DMS79 (cell line): ENCODE data around the gene ATP8B3.
A peak's percentile ranks its signal among the peaks of the same experiment; 100 is the strongest.

ENCODE experiments used
- DNase-seq: peaks from one replicate; lab custom pipeline; 2025; lab: John Stamatoyannopoulos, UW

ATP8B3 gene

DNA sequence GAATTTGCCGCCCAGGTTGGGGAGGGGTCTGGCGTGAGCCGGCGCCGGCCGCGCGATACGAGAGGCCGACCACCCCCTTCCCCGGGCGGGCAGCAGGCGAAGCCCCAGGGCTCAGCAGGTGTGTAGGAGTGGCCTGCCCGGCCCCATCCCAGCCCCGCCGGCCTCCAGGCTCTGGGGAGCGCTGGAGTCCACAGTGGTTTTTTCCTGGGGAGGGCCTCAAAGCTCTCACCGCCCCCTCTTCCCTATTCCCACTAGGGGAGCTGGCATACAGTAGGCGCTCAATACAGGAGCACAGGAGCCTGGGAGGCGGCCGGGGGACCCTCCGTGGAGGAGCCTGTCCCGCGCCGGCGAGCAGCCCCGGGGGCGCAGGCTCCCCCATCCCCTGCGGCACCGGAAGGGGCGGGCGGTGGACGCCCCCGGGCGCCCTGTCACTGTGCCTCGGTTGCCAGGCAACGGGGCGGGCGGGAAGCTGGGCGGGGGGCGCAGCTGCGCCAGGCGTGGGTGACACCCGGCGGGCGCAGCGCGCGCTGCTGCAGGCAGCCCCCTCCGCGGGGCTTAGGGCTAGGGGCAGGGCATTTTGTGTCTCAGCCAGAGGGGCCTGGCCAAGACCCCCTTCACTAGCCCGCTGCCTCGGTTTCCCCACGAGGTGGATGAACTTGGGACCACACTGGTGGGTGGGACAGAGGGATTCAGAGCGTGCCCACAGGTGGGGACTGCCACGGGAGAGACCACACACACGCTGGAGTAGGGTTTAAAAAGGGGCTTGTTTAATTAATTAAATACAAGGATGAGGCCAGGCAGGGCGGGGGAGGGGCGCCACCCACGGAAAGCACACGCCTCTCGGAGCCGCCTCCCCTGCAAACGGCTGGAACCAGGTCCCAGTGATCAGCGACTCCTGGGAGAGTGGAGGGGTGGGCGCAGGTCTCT is 39.8 kb upstream of the ATP8B3 start:
- no peak for DNase-seq

DNA sequence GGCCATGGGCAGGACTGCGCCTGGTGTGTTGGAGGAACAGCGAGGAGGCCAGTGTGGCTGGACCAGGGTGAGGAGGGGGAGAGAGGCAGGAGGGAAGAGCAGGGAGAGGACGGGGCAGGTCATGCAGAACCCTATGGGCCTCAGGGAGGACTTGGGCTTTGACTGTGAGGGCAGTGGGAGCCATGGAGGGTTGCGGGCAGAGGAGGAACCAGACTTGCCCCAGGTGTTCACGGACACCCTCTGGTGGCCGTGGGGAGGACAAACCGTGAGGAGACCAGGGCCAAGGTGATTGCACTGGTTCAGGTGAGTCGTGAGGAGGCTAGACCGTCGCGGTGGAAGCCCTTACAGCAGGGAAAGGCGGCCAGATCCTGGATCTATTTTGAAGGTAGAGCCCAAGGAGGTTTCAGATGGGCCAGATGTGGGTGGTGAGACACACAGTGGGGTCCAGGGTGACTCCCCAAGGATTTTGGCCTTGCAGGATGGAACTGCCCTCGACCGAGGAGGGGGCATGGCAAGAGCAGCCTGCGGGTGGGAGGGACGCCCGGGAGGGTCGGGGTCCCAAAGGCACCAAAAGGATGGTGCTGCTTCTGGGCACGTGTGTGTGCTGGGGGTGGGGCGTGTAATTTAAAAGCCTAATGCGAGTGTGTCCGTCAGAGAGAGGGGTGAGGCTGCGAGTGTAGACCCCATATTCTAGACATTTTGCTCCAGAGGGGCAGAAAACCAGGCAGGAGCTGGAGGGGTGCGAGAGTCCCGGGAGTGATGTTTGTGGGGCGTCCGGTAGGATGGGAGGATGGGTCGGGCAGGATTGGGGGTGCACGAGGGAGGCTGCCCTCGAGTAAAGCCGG is 39.0 kb upstream of the ATP8B3 start:
- DNase-seq, result no peak

DNA sequence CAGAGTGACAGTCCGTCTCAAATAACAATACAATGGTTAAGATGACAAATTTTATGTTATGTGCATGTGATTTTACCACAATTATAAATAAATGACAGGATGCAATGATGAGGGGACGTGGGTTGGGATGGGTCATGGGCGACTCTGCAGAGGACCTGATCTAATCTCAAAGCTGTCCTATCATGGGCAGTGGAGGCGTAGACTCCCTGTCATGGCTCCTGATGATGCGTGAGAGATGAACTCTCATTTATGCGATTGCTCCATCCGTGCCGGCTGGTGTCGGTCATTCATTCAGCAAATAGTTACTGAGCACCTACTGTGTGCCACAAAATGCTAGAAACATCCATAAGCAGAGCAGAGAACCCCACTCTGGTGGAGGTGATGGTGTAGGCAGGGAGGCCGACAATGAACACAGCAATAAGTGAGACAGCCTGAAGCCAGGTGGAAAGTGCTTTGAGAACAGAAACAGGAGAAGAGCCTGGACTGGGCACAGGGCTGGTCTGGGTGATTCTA is 37.9 kb upstream of the ATP8B3 start:
- DNase-seq, result no peak

DNA sequence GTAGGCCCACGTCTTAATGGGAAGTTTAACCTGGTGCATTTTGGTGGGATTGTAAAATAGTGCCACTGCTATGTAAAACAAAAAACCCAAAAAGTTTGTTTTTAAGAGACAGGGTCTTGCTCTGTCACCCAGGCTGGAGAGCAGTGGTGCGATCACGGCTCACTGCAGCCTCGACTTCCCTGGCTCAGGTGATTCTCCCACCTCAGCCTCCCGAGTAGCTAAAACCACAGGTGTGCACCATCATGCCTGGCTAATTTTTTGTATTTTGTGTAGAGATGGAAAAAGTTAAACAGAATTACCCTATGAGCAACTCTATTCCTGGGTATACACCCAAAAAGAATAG is 37.0 kb upstream of the ATP8B3 start:
- DNase-seq, result no peak

DNA sequence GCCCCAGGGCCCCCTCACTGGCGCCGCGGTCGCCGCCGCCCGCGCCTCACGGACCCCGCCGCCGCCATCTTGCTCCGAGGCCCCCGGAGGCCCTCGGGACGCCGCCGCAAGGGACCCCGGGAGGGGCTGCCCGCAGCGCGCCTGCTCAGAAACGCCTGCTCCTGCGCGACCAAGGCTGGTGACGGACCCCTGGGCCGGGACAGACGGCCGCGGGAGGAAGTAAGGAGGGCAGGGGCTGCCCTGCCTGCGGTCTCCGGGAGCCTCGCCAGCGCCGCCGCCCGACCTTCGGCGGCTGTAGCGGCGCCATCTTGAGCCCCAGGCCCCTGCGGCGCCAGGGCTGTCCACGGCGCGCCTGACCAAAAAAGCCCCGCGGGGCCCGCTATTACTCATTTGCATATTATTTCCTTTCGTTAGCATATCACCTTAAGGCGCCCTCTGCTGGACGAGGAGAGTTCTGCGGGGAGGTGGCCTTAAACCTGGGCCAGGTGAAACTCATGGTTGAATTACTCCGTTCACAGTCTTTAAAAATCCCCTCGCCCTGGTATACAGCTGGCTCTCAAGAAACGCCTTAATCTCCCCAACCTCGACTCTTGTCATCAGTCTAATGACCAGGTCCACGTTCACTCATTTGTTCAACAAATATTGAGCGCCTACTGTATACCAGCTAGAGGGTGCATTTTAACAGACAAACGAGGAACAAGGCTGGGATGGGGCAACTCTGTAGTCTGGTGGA is 36.5 kb upstream of the ATP8B3 start, which contains the start of gene REXO1:
TSS of gene REXO1 (minus strand) at position 85 of the 733 bp plus-strand sequence. CDS start 125 bp downstream, outside the sequence.
- peak; percentile 85 for DNase-seq

DNA sequence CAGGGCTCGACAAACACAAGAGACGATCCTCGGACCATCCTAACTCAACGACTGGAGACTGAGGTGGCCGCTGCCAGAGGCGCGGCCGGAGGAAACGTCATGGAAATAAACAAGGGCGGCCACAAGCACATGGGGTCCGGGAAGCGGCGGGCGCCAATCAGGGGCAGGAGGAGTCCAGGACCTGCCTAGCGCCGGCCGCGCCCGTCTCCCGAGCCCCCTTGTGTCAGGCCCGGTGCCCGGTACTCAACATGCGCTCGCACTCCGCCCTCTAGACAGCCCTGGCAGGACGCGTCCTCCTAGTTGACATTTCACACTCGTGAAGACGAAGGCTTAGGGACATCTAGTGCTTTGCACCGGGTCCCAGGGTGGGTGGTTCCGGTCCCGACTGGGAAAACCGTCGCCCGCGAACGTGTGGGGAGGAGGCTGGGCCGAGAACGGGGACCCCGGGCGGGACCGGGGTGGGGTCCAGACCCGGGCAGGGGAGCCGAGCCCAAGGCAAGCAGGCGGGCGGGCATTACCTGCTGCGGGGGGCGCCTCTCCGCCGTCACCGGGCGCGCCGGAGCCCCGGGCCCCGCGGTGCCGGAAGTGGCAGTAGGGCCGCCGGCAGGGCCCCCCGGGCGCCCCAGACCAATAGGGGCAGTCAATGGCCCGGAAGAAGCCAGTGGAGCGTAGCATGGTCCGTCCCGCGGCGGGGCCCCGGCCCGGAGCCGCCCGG is 35.8 kb upstream of the ATP8B3 start:
- DNase-seq, result no peak

DNA sequence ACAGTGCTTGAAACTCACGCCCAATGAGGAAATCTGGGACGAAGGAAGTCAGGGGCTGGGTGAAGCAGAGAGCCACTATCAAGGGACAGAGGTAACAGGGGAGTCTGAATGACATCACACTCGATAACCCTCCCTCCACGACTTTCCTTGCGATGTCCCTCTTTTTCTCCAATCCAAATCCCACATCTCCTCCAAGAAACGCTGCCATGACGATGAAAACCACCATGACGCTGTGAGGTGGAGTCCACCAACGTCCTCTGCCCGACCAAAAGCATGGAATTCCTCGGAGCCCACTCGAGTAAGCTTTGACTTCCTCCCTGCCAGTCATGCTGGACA is 35.2 kb upstream of the ATP8B3 start:
- DNase-seq, result no peak

DNA sequence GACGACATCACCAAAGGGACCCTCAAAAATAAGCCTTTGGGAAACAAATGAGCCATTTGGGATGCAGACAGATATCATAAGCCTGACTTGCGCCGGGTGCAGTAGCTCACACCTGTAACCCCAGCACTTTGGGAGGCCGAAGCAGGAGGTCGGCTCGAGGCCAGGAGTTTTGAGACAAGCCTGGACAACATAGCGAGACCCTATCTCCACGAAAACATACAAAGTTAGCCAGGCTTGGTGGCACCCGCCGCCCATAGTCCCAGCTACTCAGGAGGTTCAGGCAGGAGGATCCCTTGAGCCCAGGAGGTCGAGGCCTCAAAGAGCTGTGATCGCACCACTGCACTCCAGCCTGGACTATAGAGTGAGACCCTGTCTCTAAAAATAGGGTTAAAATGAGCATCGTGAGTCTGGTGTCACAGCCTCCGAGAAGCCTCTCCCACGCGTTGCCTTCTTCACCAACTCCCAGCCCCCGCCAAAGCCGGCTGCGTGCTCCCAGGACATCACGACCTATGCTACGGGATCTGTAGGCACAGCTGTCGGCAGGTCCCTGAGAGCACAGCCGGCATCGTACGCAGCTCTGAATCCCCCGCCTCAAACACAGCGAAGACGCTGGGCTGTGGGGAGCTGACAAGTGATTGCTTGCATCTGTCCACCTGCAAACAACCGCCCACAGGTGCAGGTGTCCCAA is 34.6 kb upstream of the ATP8B3 start:
- DNase-seq, result no peak

DNA sequence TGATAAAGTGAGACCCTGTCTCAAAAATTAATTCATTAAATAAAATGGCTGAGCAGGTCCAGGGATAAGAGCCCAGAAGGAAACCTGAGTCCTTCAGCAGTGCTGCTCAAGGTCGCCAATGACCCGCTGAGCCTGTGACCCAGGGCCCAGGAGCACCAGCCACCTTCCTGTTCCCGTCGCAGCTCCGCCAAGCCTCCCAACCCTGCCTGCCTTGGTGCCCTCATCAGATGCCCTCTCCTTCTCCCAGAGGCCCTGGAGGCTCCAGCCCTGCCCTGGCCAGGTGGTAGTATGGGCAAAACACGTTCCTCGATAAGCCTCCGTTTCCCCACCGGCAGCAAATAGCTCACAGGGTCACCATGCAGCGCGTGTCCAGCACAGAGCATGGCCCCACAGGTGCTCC is 33.6 kb upstream of the ATP8B3 start:
- DNase-seq, result no peak

DNA sequence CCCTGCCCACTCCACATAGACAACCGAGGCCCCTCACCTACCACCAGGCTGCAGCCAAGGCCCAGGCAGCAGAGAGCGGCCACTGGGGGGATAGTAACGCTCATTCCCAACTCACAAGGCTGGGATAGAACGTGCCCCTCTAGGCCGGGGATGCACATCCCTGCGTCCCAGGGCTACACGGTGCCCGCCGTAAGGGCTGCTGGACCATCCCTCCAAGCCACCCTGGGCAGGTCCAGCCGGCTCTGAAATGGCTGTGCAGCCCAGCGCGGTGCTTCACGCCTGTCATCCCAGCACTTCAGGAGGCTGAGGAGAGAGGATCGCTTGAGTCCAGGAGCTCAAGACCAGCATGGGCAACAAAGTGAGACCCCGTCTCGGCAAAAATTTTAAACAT is 33.0 kb upstream of the ATP8B3 start:
- DNase-seq, result no peak

DNA sequence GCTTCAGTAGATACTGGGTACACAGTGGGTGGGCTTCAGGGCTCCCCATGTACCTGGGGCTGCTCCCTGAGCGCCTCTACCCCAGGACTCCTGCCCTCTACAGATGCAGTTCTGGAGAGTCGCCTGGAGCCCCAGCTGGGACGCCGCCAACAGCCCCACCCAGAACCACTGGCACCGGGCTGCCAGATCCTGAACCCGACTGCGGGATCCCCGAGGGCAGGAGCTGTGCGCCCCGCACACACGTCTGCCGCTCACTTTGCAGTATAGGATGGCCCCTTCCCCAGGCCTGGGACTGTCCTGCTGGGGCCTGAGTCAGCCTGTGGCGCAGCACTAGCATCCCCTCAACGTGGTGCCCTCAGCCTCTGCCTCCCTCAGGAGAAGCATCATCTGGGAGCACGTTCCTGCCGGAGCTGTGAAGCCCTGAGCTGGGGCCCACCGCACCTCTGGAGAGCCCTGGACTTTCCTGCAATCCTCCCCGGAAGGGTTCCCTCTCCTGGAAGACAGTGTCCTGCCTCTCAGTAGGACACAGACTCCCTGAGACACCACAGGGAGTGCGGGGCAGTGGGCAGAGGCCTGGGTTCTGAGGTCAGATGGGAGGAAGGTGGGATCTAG is 32.5 kb upstream of the ATP8B3 start:
- no peak for DNase-seq

DNA sequence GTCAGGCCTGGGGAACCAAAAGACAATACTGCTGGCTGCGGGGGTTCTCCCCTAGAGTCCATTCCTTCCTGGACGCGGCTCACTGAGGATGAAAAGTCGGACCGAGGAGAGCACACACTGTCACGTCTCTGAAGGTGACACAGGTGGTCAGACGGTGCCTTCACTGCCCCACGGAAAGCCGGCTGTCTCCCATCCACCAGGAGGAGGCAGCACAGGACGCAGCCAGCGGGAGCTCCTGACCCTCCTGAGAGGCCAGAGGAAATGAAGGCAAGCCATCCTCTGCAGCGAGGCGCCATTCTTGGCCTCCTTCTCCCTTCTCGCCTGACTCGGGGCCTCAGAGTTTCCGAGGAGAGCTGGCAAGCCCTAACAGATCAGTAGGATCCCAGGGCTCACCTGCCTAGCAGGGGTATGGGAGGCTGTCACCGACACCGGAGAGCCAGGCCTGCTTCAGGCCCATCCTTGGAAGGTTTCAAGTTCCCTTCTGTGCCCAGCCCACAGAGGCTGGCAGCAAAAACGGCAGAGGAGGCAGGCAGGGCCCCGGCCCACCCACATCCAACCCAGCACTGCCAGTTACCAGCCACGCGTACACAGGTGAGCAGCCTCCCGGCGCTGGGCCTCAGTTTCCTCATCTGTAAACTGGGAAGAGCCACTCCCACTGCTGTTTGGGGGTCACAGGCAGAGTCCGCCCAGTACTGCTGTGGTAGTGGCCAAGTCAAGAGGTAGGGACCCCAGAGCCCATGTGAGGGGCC is 31.7 kb upstream of the ATP8B3 start:
- no peak for DNase-seq

DNA sequence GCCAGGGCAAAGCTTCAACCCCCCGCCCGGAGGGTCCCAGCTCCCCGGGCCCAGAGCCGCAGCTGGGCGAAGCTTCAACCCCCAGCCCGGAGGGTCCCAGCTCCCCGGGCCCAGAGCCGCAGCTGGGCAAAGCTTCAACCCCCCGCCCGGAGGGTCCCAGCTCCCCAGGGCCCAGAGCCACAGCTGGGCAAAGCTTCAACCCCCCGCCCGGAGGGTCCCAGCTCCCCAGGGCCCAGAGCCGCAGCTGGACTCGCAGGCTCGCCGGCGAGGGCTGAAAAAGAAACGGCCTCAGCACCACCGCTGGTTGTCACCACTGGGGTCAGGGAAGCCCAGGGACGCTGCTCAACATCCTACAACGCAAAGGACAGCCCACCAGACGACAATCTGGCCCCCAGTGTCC is 31.0 kb upstream of the ATP8B3 start:
- DNase-seq, result no peak

DNA sequence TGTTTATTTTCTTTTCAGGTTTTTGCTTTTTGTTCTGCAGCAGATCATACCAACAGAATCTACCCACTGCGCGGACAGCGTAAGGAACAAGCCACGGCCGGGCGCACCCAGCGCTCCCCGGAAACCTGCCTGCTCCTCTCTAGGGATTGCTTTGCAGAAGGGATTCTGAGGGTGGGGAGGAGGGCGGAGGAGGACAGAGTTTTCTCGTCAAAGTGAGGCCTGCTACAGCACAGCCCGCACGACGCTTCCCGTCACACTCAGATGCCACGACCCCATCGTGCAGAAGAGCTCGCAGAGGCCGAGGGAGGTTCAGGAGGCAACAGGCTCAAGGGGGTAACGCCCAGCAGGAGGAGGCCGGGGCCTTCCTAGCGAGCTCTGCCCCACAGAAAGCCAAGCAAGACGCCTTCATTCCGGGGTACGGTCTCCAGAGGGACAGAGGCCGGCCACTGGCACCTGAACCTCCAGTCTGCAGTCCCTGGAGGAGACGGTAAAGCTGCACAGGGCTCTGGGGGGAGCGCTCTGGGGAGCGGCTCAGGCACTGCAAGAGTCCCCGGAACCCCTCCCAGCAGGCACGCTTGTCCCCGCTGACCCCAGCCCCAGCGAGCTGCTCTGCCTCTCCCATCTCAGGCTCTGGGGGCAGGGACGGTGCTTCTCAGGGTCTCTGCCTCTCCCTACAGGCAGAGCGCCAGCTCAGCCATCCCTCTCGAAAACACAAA is 29.3 kb upstream of the ATP8B3 start:
- DNase-seq, result no peak

DNA sequence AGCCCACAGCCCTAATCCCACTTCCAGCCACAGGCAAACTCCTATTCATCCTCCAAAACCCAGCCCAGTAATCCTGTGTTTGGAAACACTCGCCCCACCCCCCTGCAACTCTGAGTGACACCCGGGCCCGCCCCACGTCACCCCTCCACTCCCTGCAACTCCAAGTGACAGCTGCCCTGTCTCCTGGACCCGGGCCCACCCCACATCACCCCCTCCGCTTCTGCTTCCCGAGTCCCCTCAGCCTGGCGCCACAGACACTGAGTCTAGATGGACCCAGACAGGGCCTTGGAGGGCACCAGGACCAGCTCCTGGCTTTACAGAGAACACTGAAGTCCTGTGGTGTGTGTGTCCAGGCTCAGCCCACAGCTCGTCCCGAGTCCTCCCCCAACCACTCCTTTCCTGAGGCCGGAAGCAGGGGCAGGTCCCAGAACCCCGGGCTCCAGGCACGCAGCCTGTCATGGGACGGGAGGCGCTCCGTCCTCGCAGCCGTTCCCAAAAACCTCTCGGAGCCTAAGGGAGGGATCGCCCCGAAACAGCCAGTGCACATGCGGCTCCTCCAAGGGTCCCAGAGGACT is 28.6 kb upstream of the ATP8B3 start:
- no peak for DNase-seq

DNA sequence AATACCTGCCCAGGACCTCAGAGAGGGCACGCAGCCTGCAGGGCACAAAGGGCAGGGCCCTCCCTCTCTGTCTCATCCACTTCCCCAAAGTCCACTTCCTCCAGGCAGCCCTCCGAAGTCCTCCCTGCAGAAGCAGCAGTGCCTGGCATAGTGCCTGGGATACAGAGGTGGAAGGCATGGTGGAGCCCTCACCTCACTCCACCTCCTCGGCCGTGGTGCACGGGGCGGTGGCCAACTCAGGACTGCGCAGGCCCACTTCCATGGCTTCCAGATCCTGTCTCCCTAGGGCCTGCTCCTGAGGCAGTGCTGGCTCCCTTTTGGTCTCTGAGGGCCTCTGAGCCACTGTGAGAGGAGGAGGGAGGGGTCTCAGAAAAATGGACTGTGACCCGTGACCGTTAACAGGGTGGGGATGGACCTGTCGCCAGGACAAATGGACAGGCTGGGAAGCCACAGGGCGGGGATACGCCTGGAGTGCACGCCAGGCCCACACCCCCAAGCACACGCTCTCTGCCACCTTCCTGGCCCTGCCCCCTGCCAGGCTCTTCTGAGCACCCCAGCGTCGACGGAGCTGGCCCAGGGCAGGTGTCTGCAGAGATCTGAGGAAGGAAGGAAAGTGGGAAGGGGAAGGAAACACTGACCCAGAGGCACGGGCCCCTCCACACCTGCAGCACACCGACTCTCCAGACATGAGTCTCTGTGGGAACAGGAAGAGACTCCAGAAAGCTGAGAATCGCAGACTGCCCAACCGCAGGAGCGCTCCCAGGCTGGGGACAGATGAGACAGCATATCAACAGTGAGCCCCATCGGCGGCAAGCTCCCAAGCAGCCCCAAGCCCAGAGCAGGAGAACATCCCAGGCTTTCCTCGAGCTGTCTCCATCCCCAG is 27.8 kb upstream of the ATP8B3 start:
- DNase-seq, result no peak

DNA sequence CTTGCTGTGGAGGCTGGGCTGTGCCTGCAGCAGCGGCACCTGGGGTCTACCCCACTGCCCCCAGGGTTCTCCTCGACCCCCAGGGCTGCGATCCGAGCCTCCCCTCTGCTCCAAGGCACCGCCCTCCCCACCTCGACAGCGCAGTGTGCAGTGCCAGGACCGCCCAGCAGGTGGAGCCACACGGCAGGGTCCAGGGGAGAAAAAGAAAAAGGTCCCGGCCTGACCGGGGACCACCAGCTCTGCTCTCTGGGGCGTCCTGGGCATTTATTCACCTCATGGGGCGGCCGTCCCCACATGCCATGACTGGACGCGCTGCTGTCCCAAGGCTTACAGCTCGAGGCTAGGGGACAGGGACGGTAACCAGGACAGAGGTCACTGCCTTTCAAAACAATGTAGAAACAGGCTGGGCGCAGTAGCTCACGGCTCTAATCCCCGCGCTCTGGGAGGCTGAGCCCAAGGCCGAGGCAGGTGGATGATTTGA is 25.6 kb upstream of the ATP8B3 start:
- DNase-seq, result no peak

DNA sequence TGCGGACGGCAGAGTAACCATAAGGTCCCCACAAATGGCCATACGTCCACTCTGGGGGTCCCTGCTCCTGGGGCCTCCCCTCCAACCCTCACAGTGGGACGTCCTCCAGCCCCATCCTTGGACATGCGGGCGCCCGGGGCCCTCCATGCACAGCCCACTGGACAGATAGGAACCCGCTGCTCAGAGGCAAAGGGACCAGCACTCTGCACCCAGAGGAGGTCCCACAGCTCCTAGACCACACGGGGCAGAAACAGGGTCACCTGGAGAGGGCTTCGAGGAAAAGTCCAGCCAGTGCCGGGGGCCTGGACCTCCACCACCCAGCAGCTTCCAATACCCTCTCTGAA is 25.1 kb upstream of the ATP8B3 start:
- no peak for DNase-seq
